K562 (cell line): ENCODE measurements around the gene RNFT2.

Experiments used
- BCOR ChIP-seq: fragments of 450-650 bp; IDR thresholded peaks from 2 replicates; pipeline ENCODE4 v1.6.1; 2016
- CTCF ChIP-seq, 3 experiments: IDR thresholded peaks in 2 of 3; conservative IDR thresholded peaks in 1 of 3; 2 replicates each; pipeline ENCODE4 v1.5.1; 2011 to 2012; ENCODE audit warnings: low read length in 3 of 3, mild to moderate bottlenecking in 3 of 3, control low read depth in 2 of 3, improper control_type of control experiment in 1 of 3, inconsistent platforms in 1 of 3, low read depth in 1 of 3, mixed read lengths in 1 of 3, moderate library complexity in 1 of 3; ENCODE audit not compliant: insufficient read depth in 2 of 3
- KAT2B ChIP-seq: IDR thresholded peaks from one replicate; pipeline ENCODE4 v1.6.1; 2012; ENCODE audit warnings: low read depth, mild to moderate bottlenecking, control low read depth, inconsistent platforms, low read length, moderate library complexity
- KLF10 ChIP-seq: fragments of 250-450 bp; sonication (Bioruptor Pico); IDR thresholded peaks from 2 replicates; pipeline ENCODE4 v1.6.1; 2021; ENCODE audit warnings: matching md5 sums
- MAX ChIP-seq: sonication (generic); formaldehyde crosslinking; IDR thresholded peaks from 2 replicates; pipeline ENCODE4 v1.9.0; 2022; ENCODE audit warnings: mild to moderate bottlenecking, missing genetic modification reagents
- NBN ChIP-seq: fragments of 450-650 bp; IDR thresholded peaks from 2 replicates; pipeline ENCODE4 v1.6.1; 2016; ENCODE audit warnings: low read depth, mild to moderate bottlenecking
- NFYB ChIP-seq: IDR thresholded peaks from 2 replicates; pipeline ENCODE4 v1.6.1; 2011; ENCODE audit warnings: mild to moderate bottlenecking, moderate library complexity; ENCODE audit not compliant: insufficient read length; ENCODE audit errors: extremely low read depth
- NONO ChIP-seq, 2 experiments: fragments of 200-400 bp in 1 of 2; fragments of 450-650 bp in 1 of 2; formaldehyde crosslinking in 1 of 2; IDR thresholded peaks; 2 replicates each; pipeline ENCODE4 v1.6.1; 2017; ENCODE audit warnings: low read depth in 2 of 2, mild to moderate bottlenecking in 2 of 2, moderate library complexity in 2 of 2, low read length in 1 of 2
- POLR2AphosphoS5 ChIP-seq: IDR thresholded peaks from 2 replicates; pipeline ENCODE4 v1.6.1; 2011; ENCODE audit warnings: mild to moderate bottlenecking, low read depth, low read length, moderate library complexity; ENCODE audit not compliant: control insufficient read depth, insufficient read depth
- TARDBP ChIP-seq: fragments of 450-650 bp; IDR thresholded peaks from 2 replicates; pipeline ENCODE4 v1.6.1; 2016
- ZBTB11 ChIP-seq, 3 experiments: fragments of 200-800 bp in 1 of 3; fragments of 250-450 bp in 1 of 3; fragments of 450-650 bp in 1 of 3; sonication (Bioruptor Pico) in 1 of 3; sonication (Bioruptor generic) in 1 of 3; formaldehyde crosslinking in 1 of 3; IDR thresholded peaks; 2 replicates each; pipeline versions ENCODE4 v1.6.1 to v1.8.0; 2016 to 2022; ENCODE audit warnings: mild to moderate bottlenecking in 2 of 3, missing genetic modification characterization in 2 of 3, missing compliant biosample characterization in 1 of 3, moderate library complexity in 1 of 3
- ZBTB34 ChIP-seq: fragments of 250-450 bp; sonication (Bioruptor Pico); IDR thresholded peaks from 2 replicates; pipeline ENCODE4 v1.8.0; 2021; ENCODE audit warnings: mild to moderate bottlenecking, moderate library complexity
- ZFPM2 ChIP-seq: fragments of 250-450 bp; sonication (Bioruptor Pico); IDR thresholded peaks from 2 replicates; pipeline ENCODE4 v1.5.1; 2022; ENCODE audit warnings: mild to moderate bottlenecking
- ZNF175 ChIP-seq: fragments of 200-800 bp; sonication (Bioruptor generic); IDR thresholded peaks from 2 replicates; pipeline ENCODE4 v1.6.1; 2016; ENCODE audit warnings: low read depth, mild to moderate bottlenecking, missing genetic modification characterization, missing compliant biosample characterization

GRCh38 chr12:116714175-116714574 lies 23.9 kb upstream of the RNFT2 start:
- TF ChIP-seq ZBTB34 = no peak
- no peak for TF ChIP-seq NBN
- no peak for TF ChIP-seq ZBTB11 (CRISPR knock-in tag; IDR thresholded peaks at IDR 0.05)
- TF ChIP-seq NFYB = no peak
- no peak for TF ChIP-seq BCOR
- TF ChIP-seq MAX (CRISPR knock-in tag) = no peak
- TF ChIP-seq CTCF (IDR thresholded peaks at IDR 0.05 in 2 of 3, conservative IDR thresholded peaks at IDR 0.05 in 1 of 3; ENCODE audit: insufficient read depth in 2 of 3, low read depth in 1 of 3, low read length in 3 of 3) = no peak
- no peak for TF ChIP-seq ZFPM2 (CRISPR knock-in tag)
- no peak for TF ChIP-seq POLR2AphosphoS5
- no peak for TF ChIP-seq TARDBP
- no peak for TF ChIP-seq ZNF175 (CRISPR knock-in tag)
- no peak for TF ChIP-seq KLF10
- TF ChIP-seq KAT2B = no peak
- TF ChIP-seq NONO (IDR thresholded peaks at IDR 0.05; ENCODE audit: low read depth in 2 of 2, low read length in 1 of 2) = no peak
